Stomach (tissue), 9 donors: Measurements from ENCODE around the gene CTNNA3. TPM values are rescaled to one million over a fixed set of nuclear protein-coding genes. Genes with fewer than 3 reads are reported as not detected.

Experiments
- DNase-seq, 2 donors: peaks; one replicate each; pipeline versions ENCODE4 v3.0.0 to v3.0.0-alpha.2; 2013 to 2019
- H3K27ac ChIP-seq, 5 donors: fragments of 200-600 bp in 4 of 5; sonication (generic) in 4 of 5; one replicate each; pipeline ENCODE4 v1.5.1; 2013 to 2019; ENCODE audit warnings: mild to moderate bottlenecking in 1 of 5, moderate library complexity in 1 of 5
- H3K27me3 ChIP-seq, 3 donors: fragments of 200-600 bp; sonication (generic); one replicate each; pipeline ENCODE4 v1.5.1; 2017 to 2019; ENCODE audit warnings: mixed run types in 1 of 3
- H3K36me3 ChIP-seq, 4 donors: fragments of 200-600 bp; sonication (generic); 1 replicate in 3 of 4; 2 replicates in 1 of 4; pipeline ENCODE4 v1.5.1; 2016 to 2019
- H3K4me1 ChIP-seq, 4 donors: fragments of 200-600 bp; sonication (generic); one replicate each; pipeline ENCODE4 v1.5.1; 2016 to 2019
- H3K4me3 ChIP-seq, 4 donors: fragments of 200-600 bp; sonication (generic) in 3 of 4; one replicate each; pipeline ENCODE4 v1.5.1; 2016 to 2019; ENCODE audit warnings: mild to moderate bottlenecking in 1 of 4
- H3K9me3 ChIP-seq, 4 donors: fragments of 200-600 bp; sonication (generic); one replicate each; pipeline ENCODE4 v1.5.1; 2016 to 2019
- CTCF ChIP-seq, 7 experiments: fragments of 450-650 bp in 4 of 7; fragments of 200-600 bp in 3 of 7; sonication (generic) in 3 of 7; IDR thresholded peaks; one replicate each; pipeline ENCODE4 v1.5.1; 2016 to 2019; ENCODE audit warnings: antibody characterized with exemption in 7 of 7, control low read depth in 2 of 7, mild to moderate bottlenecking in 1 of 7
- EP300 ChIP-seq: sonication (generic); formaldehyde crosslinking; IDR thresholded peaks from one replicate; pipeline ENCODE4 v1.6.1; 2017; ENCODE audit warnings: antibody characterized with exemption
- POLR2A ChIP-seq, 4 donors: fragments of 450-650 bp; IDR thresholded peaks; one replicate each; pipeline ENCODE4 v1.6.1; 2016; ENCODE audit warnings: antibody characterized with exemption in 4 of 4, control low read depth in 2 of 4, mild to moderate bottlenecking in 1 of 4, moderate library complexity in 1 of 4
- POLR2AphosphoS5 ChIP-seq, 3 donors: sonication (generic); formaldehyde crosslinking; IDR thresholded peaks; one replicate each; pipeline ENCODE4 v1.6.1; 2016; ENCODE audit warnings: antibody characterized with exemption in 3 of 3
- WGBS, 5 donors: extraction: QIAGEN DNeasy Blood & Tissue Kit in 3 of 5; methylation state at CpG; one replicate each; pipeline versions ENCODE4 v1.1.5 to v1.1.7; 2013 to 2018; 5-methylcytosine and 5-hydroxymethylcytosine counted together
- intact Hi-C: fragments of 100-400 bp; cut with DNase I; formaldehyde crosslinking; loops from one replicate; pipeline ENCODE4 v1.15.1; 2023; ENCODE audit warnings: low total_unique reads
- polyA plus RNA-seq, 3 donors: library from polyadenylated mRNA; stranded (reverse); fragments of 200-250 nt; gene quantifications; one replicate each; pipeline ENCODE4 v1.2.3, GENCODE V29; 2013
- total RNA-seq, 5 donors: library from RNA; depleted of rRNA; stranded (reverse); fragments of >200 nt; gene quantifications; one replicate each; pipeline versions ENCODE4 v1.1.0 to v1.2.3, GENCODE V29; 2014 to 2016
- donor health status: healthy with polysubstance abuse.
- donor health status: Bipolar disorder and iron deficiency.
- donor health status: healthy.

Gene CTNNA3
- total and polyA plus RNA-seq, 8 donors = 0.14 to 46.1 (median 12.9) TPM; not detected in 2

GRCh38 chr10:66622050-66622449 lies 1073.9 kb downstream of the CTNNA3 start:
- Histone ChIP-seq H3K27me3 (no peaks in the 10 kb centered on the region), H3K9me3 (no peaks in the 10 kb centered on the region), H3K36me3 (no peaks in the 10 kb centered on the region), H3K4me3 (no peak overlapping the region), H3K4me1 (no peaks in the 10 kb centered on the region), H3K27ac (no peak overlapping the region)
- no peak for TF ChIP-seq EP300
- TF ChIP-seq POLR2AphosphoS5 (IDR thresholded peaks at IDR 0.05) = no peak
- no peak for TF ChIP-seq POLR2A (IDR thresholded peaks at IDR 0.05)
- no peak for TF ChIP-seq CTCF (IDR thresholded peaks at IDR 0.05)
- DNase-seq = no peak
- intact Hi-C loops = no loop called here

- WGBS, 5 donors = 80 to 91% (median 83%) methylated on average over 10 of the region's 10 CpGs
- DNase-seq = no peak
- Histone ChIP-seq H3K4me1 (no peaks in the 10 kb centered on the region), H3K27me3 (no peaks in the 10 kb centered on the region), H3K36me3 (no peaks in the 10 kb centered on the region), H3K4me3 (no peak overlapping the region), H3K27ac (no peak overlapping the region), H3K9me3 (peaks cover 0 to 29% (median 13%) of the 10 kb centered on the region in 4 donors)
- no peak for TF ChIP-seq CTCF (IDR thresholded peaks at IDR 0.05)
- no peak for TF ChIP-seq POLR2AphosphoS5 (IDR thresholded peaks at IDR 0.05)
- TF ChIP-seq EP300 = no peak
- TF ChIP-seq POLR2A (IDR thresholded peaks at IDR 0.05) = no peak
- intact Hi-C loops = no loop called here
These were observed 1091.8 kb downstream of the CTNNA3 start for GRCh38 chr10:66604195-66604594.

- no peak overlapping the region for H3K4me3 ChIP-seq
- intact Hi-C loops = no loop called here
- no peak for DNase-seq
These were observed 1104.1 kb downstream of the CTNNA3 start for GRCh38 chr10:66591865-66592264.

GRCh38 chr10:66587680-66588050 lies 1108.3 kb downstream of the CTNNA3 start:
- Histone ChIP-seq H3K4me1 (no peaks in the 10 kb centered on the region), H3K36me3 (no peaks in the 10 kb centered on the region), H3K9me3 (no peaks in the 10 kb centered on the region), H3K4me3 (no peak overlapping the region), H3K27me3 (no peaks in the 10 kb centered on the region), H3K27ac (no peak overlapping the region)
- DNase-seq = no peak
- intact Hi-C loops = no loop called here
- TF ChIP-seq POLR2AphosphoS5 (IDR thresholded peaks at IDR 0.05) = no peak
- 74 to 93% (median 89%) methylated on average over 5 of the region's 5 CpGs for WGBS, 5 donors

More at GRCh38 chr10:66591865-66592264, 1104.1 kb downstream of the CTNNA3 start:
- no peaks in the 10 kb centered on the region for H3K4me1 ChIP-seq
- H3K9me3 ChIP-seq = peaks cover 0 to 10% (median under 1%) of the 10 kb centered on the region in 4 donors
- no peak for TF ChIP-seq EP300
- no peak for TF ChIP-seq POLR2A (IDR thresholded peaks at IDR 0.05)
- TF ChIP-seq CTCF (IDR thresholded peaks at IDR 0.05) = no peak
- TF ChIP-seq POLR2AphosphoS5 (IDR thresholded peaks at IDR 0.05) = no peak
- H3K27me3 ChIP-seq = no peaks in the 10 kb centered on the region
- WGBS, 5 donors = 86 to 95% (median 93%) methylated on average over 2 of the region's 2 CpGs
- H3K36me3 ChIP-seq = no peaks in the 10 kb centered on the region
- no peak overlapping the region for H3K27ac ChIP-seq

- Histone ChIP-seq H3K4me3 (no peak overlapping the region), H3K27me3 (no peaks in the 10 kb centered on the region), H3K36me3 (no peaks in the 10 kb centered on the region), H3K4me1 (no peaks in the 10 kb centered on the region), H3K9me3 (no peaks in the 10 kb centered on the region), H3K27ac (no peak overlapping the region)
- TF ChIP-seq CTCF (IDR thresholded peaks at IDR 0.05) = no peak
- TF ChIP-seq POLR2AphosphoS5 (IDR thresholded peaks at IDR 0.05) = no peak
- TF ChIP-seq EP300 = no peak
- no peak for TF ChIP-seq POLR2A (IDR thresholded peaks at IDR 0.05)
- 70 to 92% (median 74%) methylated on average over 2 to 4 of the region's 4 CpGs for WGBS, 5 donors
- no peak for DNase-seq
- intact Hi-C loops = no loop called here
These were observed 1108.9 kb downstream of the CTNNA3 start for GRCh38 chr10:66586897-66587679.
